ENCODE results near the gene NAV2.

Gene NAV2

DNA sequence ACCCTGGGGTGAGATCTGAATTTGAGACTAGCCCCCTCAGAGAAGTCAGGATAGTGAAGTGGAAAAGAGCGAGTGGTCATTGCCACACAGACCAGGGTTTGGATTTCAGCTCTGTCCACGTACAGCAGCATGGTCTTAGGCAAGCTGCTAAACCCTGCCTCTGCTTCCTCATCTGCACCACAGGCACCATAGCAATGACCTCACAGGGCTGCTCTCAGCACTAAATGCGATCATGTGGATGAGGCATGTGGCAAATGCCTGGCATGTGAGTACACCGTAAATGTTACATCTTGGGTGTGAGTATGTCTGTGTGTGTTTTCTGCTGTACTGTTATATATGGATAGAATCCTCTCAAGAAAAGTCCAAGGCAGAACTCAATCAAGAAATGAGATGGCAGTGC lies 15.8 kb downstream of the NAV2 start:
- DNase-seq (ENCODE audit: low read depth) = no peak
- TF ChIP-seq, protein P1, sequence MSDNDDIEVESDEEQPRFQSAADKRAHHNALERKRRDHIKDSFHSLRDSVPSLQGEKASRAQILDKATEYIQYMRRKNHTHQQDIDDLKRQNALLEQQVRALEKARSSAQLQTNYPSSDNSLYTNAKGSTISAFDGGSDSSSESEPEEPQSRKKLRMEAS (IDR thresholded peaks at IDR 0.05; ENCODE audit: low read depth, low read length) = no peak
- no peak for TF ChIP-seq POLR2A (IDR thresholded peaks at IDR 0.05; ENCODE audit: extremely low read depth, insufficient read length)
- no peak overlapping the region for H3K4me3 ChIP-seq (ENCODE audit: low read depth, low read length)

DNA sequence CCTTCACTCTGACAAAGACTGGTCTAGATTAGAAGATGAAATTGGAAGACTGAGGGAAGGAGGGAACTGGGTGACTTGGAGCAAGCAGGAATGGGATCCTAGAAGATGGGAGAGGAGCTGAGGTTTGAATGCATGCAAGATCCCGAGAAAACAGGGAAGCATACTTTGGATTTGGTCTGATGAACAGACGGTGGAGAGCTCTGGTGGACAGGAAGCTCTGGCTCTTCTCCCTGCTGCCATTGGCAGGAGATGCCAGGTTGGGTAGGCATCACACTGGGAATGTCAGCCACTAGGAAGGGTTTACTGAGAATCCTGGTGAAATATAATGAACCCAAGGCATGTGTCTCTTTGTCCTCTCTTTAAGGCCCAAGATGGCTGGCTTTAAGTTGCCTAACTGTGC lies 16.5 kb downstream of the NAV2 start:
- H3K4me3 ChIP-seq (ENCODE audit: low read depth, low read length) = no peak overlapping the region
- no peak for DNase-seq (ENCODE audit: low read depth)
- no peak for TF ChIP-seq MYC (IDR thresholded peaks at IDR 0.05; ENCODE audit: low read depth, low read length)
- TF ChIP-seq, protein P2, sequence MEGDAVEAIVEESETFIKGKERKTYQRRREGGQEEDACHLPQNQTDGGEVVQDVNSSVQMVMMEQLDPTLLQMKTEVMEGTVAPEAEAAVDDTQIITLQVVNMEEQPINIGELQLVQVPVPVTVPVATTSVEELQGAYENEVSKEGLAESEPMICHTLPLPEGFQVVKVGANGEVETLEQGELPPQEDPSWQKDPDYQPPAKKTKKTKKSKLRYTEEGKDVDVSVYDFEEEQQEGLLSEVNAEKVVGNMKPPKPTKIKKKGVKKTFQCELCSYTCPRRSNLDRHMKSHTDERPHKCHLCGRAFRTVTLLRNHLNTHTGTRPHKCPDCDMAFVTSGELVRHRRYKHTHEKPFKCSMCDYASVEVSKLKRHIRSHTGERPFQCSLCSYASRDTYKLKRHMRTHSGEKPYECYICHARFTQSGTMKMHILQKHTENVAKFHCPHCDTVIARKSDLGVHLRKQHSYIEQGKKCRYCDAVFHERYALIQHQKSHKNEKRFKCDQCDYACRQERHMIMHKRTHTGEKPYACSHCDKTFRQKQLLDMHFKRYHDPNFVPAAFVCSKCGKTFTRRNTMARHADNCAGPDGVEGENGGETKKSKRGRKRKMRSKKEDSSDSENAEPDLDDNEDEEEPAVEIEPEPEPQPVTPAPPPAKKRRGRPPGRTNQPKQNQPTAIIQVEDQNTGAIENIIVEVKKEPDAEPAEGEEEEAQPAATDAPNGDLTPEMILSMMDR (IDR thresholded peaks at IDR 0.05; ENCODE audit: low read depth, low read length) = no peak
- no peak for TF ChIP-seq POLR2A (IDR thresholded peaks at IDR 0.05; ENCODE audit: extremely low read depth, insufficient read length)
- TF ChIP-seq, protein P1 (IDR thresholded peaks at IDR 0.05; ENCODE audit: low read depth, low read length) = no peak

- DNase-seq (ENCODE audit: low read depth) = no peak
- no peak for TF ChIP-seq MYC (IDR thresholded peaks at IDR 0.05; ENCODE audit: low read depth, low read length)
- TF ChIP-seq, protein P2 (IDR thresholded peaks at IDR 0.05; ENCODE audit: low read depth, low read length) = no peak
- H3K4me3 ChIP-seq (ENCODE audit: low read depth, low read length) = no peak overlapping the region
These were observed 17.7 kb downstream of the NAV2 start for GRCh38 chr11:19730373-19730772.

DNA sequence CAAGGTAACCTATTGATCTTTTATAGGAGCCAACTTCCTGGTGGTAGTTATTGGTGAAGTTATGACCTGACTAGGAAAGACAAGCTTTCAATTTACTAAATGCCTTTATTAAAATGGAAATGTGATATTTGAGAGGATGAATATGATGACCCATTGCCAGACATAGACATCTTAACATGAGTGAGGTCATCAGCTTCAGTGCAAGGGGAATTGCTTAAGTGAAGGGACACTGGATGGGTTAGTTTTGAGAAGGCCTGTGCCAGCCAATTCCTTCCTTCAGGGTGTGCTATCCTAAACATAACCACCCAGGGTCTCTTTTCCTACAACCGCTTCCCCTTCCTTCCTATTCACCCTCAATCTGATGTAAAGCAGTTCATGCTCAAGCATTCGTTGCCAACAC lies 21.5 kb downstream of the NAV2 start:
- no peak for TF ChIP-seq MYC (IDR thresholded peaks at IDR 0.05; ENCODE audit: low read depth, low read length)
- TF ChIP-seq, protein P1 (IDR thresholded peaks at IDR 0.05; ENCODE audit: low read depth, low read length) = no peak
- no peak for TF ChIP-seq POLR2A (IDR thresholded peaks at IDR 0.05; ENCODE audit: extremely low read depth, insufficient read length)
- TF ChIP-seq, protein P2 (IDR thresholded peaks at IDR 0.05; ENCODE audit: low read depth, low read length) = no peak
- no peak overlapping the region for H3K4me3 ChIP-seq (ENCODE audit: low read depth, low read length)
- no peak for DNase-seq (ENCODE audit: low read depth)

DNA sequence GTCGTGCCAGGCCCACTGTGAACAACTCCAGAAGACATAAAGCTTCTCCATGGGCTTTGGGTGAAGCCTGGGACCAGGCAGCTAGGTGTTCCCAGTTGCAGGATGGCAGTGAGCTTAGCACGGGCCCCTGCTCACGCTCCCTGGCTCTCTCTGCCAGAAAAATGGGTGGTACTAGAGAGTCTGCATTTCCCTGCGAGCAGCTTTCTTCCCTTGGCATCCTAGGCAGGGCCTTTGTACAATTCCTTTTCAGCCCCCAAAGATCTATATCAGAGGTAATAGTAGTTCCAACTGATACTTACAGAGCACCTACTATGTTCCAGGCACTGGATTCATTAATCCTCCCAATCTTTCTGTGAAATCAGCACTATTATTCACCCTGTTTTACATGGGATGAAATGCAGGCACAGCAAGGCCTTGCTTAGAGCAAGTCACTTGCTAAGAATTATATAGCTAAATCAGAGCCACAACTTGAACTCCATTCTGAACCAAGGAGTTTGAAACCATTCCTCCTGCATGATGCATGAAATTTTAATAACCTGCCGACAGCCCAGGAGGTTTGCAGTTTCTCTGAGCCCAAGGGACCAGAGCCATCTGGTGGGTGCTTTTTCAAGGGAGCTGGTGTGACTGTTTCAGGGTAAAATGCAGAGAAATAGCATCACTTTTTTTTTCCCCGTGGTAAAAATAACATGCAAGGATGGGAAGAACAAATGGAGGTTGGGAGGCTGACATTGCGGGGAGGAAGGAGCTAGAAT lies 22.7 kb downstream of the NAV2 start:
- no peak for TF ChIP-seq POLR2A (IDR thresholded peaks at IDR 0.05; ENCODE audit: extremely low read depth, insufficient read length)
- TF ChIP-seq, protein P1 (IDR thresholded peaks at IDR 0.05; ENCODE audit: low read depth, low read length) = no peak
- TF ChIP-seq MYC (IDR thresholded peaks at IDR 0.05; ENCODE audit: low read depth, low read length) = no peak
- TF ChIP-seq, protein P2 (IDR thresholded peaks at IDR 0.05; ENCODE audit: low read depth, low read length) = no peak
- no peak overlapping the region for H3K4me3 ChIP-seq (ENCODE audit: low read depth, low read length)
- DNase-seq (ENCODE audit: low read depth) = no peak

GRCh38 chr11:19735909-19736498 lies 23.4 kb downstream of the NAV2 start:
- TF ChIP-seq POLR2A (IDR thresholded peaks at IDR 0.05; ENCODE audit: extremely low read depth, insufficient read length) = no peak
- TF ChIP-seq, protein P2 (IDR thresholded peaks at IDR 0.05; ENCODE audit: low read depth, low read length) = no peak
- no peak for TF ChIP-seq MYC (IDR thresholded peaks at IDR 0.05; ENCODE audit: low read depth, low read length)
- TF ChIP-seq, protein P1 (IDR thresholded peaks at IDR 0.05; ENCODE audit: low read depth, low read length) = no peak
- no peak for DNase-seq (ENCODE audit: low read depth)
- no peak overlapping the region for H3K4me3 ChIP-seq (ENCODE audit: low read depth, low read length)

Data from NB4 (cell line).